HepG2 (cell line): ENCODE measurements around the gene PTRH2. TPM values are rescaled to one million over a fixed set of nuclear protein-coding genes. Genes with fewer than 3 reads are reported as not detected.

Experiments used
- ATAC-seq: fragments of 200-7000 bp; cut with Tn5 transposase; 3 replicates; pipeline ENCODE4 v1.9.1; 2020; ENCODE audit warnings: mild to moderate bottlenecking, moderate library complexity
- BruUV-seq: library from RNA; stranded (reverse); fragments of 400-500 nt; replicated peaks from 2 replicates; lab custom pipeline; 2021; lab: Mats Ljungman, UMichigan
- CTCF ChIA-PET: fragments of 300-600 bp; formaldehyde crosslinking; extraction: SDS; loops from one replicate; lab custom pipeline; 2021; ENCODE audit warnings: low total read pairs, inconsistent platforms, low intra/inter-chr PET ratio; lab: Yijun Ruan, JAX
- POLR2A ChIA-PET: fragments of 350-600 bp; sonication (Branson Sonifier 250); formaldehyde crosslinking; loops from one replicate; lab custom pipeline; 2020; ENCODE audit warnings: antibody characterized with exemption, inconsistent platforms; lab: Yijun Ruan, JAX
- DNase-seq: peaks from one replicate; pipeline ENCODE4 v3.0.0-alpha.2; 2015; ENCODE audit warnings: low spot score
- FAIRE-seq: peaks from 3 replicates; lab custom pipeline; 2011; peaks lifted over from hg19 to GRCh38; lab: Jason Lieb, UNC
- H2AFZ ChIP-seq: one replicate; pipeline ENCODE4 v1.6.1; 2011; ENCODE audit warnings: low read length, inconsistent platforms
- H3K27ac ChIP-seq: fragments of 300-600 bp; 3 replicates; pipeline ENCODE4 v1.8.0; 2011; ENCODE audit warnings: mixed run types, mild to moderate bottlenecking, mixed read lengths, low read length, inconsistent platforms; ENCODE audit not compliant: insufficient read depth; ENCODE audit errors: extremely low read length
- H3K27me3 ChIP-seq, 2 experiments: fragments of 200-600 bp in 1 of 2; 2 replicates in 1 of 2; 3 replicates in 1 of 2; pipeline versions ENCODE4 v1.6.0 to v1.8.0; 2011; ENCODE audit warnings: low read length in 2 of 2, mild to moderate bottlenecking in 2 of 2, moderate library complexity in 2 of 2, inconsistent platforms in 1 of 2; ENCODE audit not compliant: insufficient read depth in 2 of 2, control insufficient read depth in 1 of 2
- H3K36me3 ChIP-seq, 2 experiments: fragments of 200-600 bp in 1 of 2; replicated peaks in 1 of 2; 2 replicates in 1 of 2; 3 replicates in 1 of 2; pipeline versions ENCODE4 v1.5.1 to v1.8.0; 2011; ENCODE audit warnings: low read length in 2 of 2, inconsistent platforms in 1 of 2; ENCODE audit not compliant: insufficient read depth in 2 of 2, control insufficient read depth in 1 of 2
- H3K4me1 ChIP-seq: 2 replicates; pipeline ENCODE4 v1.5.1; 2012; ENCODE audit warnings: low read length, inconsistent platforms; ENCODE audit not compliant: insufficient read depth
- H3K4me2 ChIP-seq: 2 replicates; pipeline ENCODE4 v1.6.0; 2011; ENCODE audit warnings: low read depth, low read length, inconsistent platforms
- H3K4me3 ChIP-seq, 3 experiments: fragments of 200-600 bp in 1 of 3; sonication (generic), shearing (Covaris generic) in 1 of 3; replicated peaks in 1 of 3; 2 replicates each; pipeline ENCODE4 v1.5.1; 2011 to 2016; ENCODE audit warnings: low read length in 3 of 3, inconsistent platforms in 2 of 3, low read depth in 2 of 3, mild to moderate bottlenecking in 2 of 3, control low read depth in 1 of 3, mixed read lengths in 1 of 3; ENCODE audit not compliant: insufficient read depth in 1 of 3
- H3K79me2 ChIP-seq: one replicate; pipeline ENCODE4 v1.6.1; 2011; ENCODE audit warnings: low read length, inconsistent platforms; ENCODE audit not compliant: insufficient read depth
- H3K9ac ChIP-seq: 2 replicates; pipeline ENCODE4 v1.6.0; 2011; ENCODE audit warnings: mild to moderate bottlenecking, low read depth, low read length, inconsistent platforms; ENCODE audit not compliant: insufficient read depth
- H3K9me3 ChIP-seq: 2 replicates; pipeline ENCODE4 v1.5.1; 2012; ENCODE audit warnings: mild to moderate bottlenecking, low read length
- H4K20me1 ChIP-seq: 2 replicates; pipeline ENCODE4 v1.6.0; 2011; ENCODE audit warnings: inconsistent platforms, mild to moderate bottlenecking, low read length, moderate library complexity; ENCODE audit not compliant: insufficient read depth
- BRD4 ChIP-seq: sonication (generic); formaldehyde crosslinking; IDR thresholded peaks from 2 replicates; pipeline ENCODE4 v1.4.0; 2020; ENCODE audit warnings: missing genetic modification reagents
- FLYWCH1 ChIP-seq: sonication (generic); formaldehyde crosslinking; IDR thresholded peaks from 2 replicates; pipeline ENCODE4 v1.8.1; 2023; ENCODE audit warnings: mild to moderate bottlenecking, missing genetic modification reagents
- NFIC ChIP-seq: IDR thresholded peaks from 2 replicates; pipeline ENCODE4 v1.6.1; 2012; ENCODE audit warnings: mild to moderate bottlenecking, low read length, inconsistent platforms
- NONO ChIP-seq, 2 experiments: fragments of 450-650 bp in 1 of 2; sonication (generic) in 1 of 2; formaldehyde crosslinking in 1 of 2; IDR thresholded peaks in 1 of 2; conservative IDR thresholded peaks in 1 of 2; 2 replicates each; pipeline versions ENCODE4 v1.6.1 to v1.8.0; 2017 to 2022; ENCODE audit warnings: mild to moderate bottlenecking in 1 of 2, missing genetic modification reagents in 1 of 2, moderate library complexity in 1 of 2
- SRSF4 ChIP-seq: fragments of 200-400 bp; formaldehyde crosslinking; IDR thresholded peaks from one replicate; pipeline ENCODE4 v1.6.1; 2018; ENCODE audit warnings: mild to moderate bottlenecking, low read depth, low read length, moderate library complexity; ENCODE audit not compliant: poor library complexity, severe bottlenecking
- ZFP62 ChIP-seq: sonication (generic); formaldehyde crosslinking; IDR thresholded peaks from 2 replicates; pipeline ENCODE4 v1.4.0; 2020; ENCODE audit warnings: missing genetic modification reagents
- ZNF143 ChIP-seq: sonication (generic); formaldehyde crosslinking; IDR thresholded peaks from 2 replicates; pipeline ENCODE4 v1.4.0; 2020; ENCODE audit warnings: missing genetic modification reagents
- ZNF24 ChIP-seq: fragments of 450-650 bp; IDR thresholded peaks from 2 replicates; pipeline ENCODE4 v1.6.1; 2017; ENCODE audit warnings: antibody characterized with exemption, mild to moderate bottlenecking
- ZNF503 ChIP-seq: sonication (generic); formaldehyde crosslinking; IDR thresholded peaks from 2 replicates; pipeline ENCODE4 v1.4.0; 2020; ENCODE audit warnings: missing genetic modification reagents
- in situ Hi-C: cut with HindIII; loops from 2 replicates; pipeline ENCODE4 v1.10.0; 2017; ENCODE audit warnings: low pct_unique_long_range_greater_than_20kb; ENCODE audit not compliant: extremely low pct_ligation_motif_present
- intact Hi-C: fragments of 100-400 bp; cut with micrococcal nuclease; formaldehyde crosslinking; loops from one replicate; pipeline ENCODE4 v1.10.0; 2022; ENCODE audit not compliant: unreplicated experiment
- polyA plus RNA-seq, 8 experiments: library from polyadenylated mRNA; depleted of rRNA in 3 of 8; stranded (reverse) in 7 of 8; unstranded in 1 of 8; fragments of >200 nt; fragmentation: Illumina TruSeq in 4 of 8; extraction: Trizol in 4 of 8; gene quantifications; 2 replicates each; pipeline versions ENCODE4 v1.2.1 to v1.2.3, GENCODE V29; 2011 to 2016; ENCODE audit warnings: low read depth in 4 of 8, missing spikeins in 1 of 8, mixed read lengths in 1 of 8; ENCODE audit not compliant: insufficient read depth in 1 of 8
- total RNA-seq, 5 experiments: library from RNA; depleted of rRNA; stranded (reverse); fragments of >200 nt; fragmentation: Illumina TruSeq; extraction: Trizol; gene quantifications; 2 replicates each; pipeline ENCODE4 v1.2.3, GENCODE V29; 2016; ENCODE audit warnings: low read depth in 1 of 5
- TF ChIP-seq, protein P1 (sequence below): sonication (generic); formaldehyde crosslinking; IDR thresholded peaks from 2 replicates; pipeline ENCODE4 v1.5.0; 2020; ENCODE audit warnings: missing genetic modification reagents

Gene PTRH2
- total and polyA plus RNA-seq, 2 of the 13 experiments (the other 11 are each of a cell fraction or from before 2014, with no cell fraction given) = 67.7 to 83.3 TPM

GRCh38 chr17:59711936-59712335 is 4.7 kb upstream of the PTRH2 start:
- intact Hi-C loops (no loop called here), in situ Hi-C loops (no loop called here)
- H3K27me3 ChIP-seq = peaks cover 0 to 5% of the 10 kb centered on the region in 2 experiments; a peak in 1 of 5 replicates
- H3K4me2 ChIP-seq = no peak overlapping the region
- TF ChIP-seq FLYWCH1 (CRISPR knock-in tag) (no peak), NONO (IDR thresholded peaks at IDR 0.05) (no peak), NONO (CRISPR knock-in tag; conservative IDR thresholded peaks at IDR 0.05) (no peak), SRSF4 (no peak), ZNF503 (CRISPR knock-in tag) (no peak), ZNF24 (no peak), ZFP62 (CRISPR knock-in tag) (no peak), NFIC (no peak), ZNF143 (CRISPR knock-in tag) (no peak), BRD4 (CRISPR knock-in tag) (no peak)
- TF ChIP-seq, protein P1, sequence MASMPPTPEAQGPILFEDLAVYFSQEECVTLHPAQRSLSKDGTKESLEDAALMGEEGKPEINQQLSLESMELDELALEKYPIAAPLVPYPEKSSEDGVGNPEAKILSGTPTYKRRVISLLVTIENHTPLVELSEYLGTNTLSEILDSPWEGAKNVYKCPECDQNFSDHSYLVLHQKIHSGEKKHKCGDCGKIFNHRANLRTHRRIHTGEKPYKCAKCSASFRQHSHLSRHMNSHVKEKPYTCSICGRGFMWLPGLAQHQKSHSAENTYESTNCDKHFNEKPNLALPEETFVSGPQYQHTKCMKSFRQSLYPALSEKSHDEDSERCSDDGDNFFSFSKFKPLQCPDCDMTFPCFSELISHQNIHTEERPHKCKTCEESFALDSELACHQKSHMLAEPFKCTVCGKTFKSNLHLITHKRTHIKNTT (CRISPR knock-in tag) = no peak
- no peaks in the 10 kb centered on the region for H3K9me3 ChIP-seq
- H3K79me2 ChIP-seq = peaks cover 94% of the 10 kb centered on the region
- ATAC-seq (no peak), DNase-seq (no peak), FAIRE-seq (no peak)
- H3K9ac ChIP-seq = no peak overlapping the region
- H3K4me3 ChIP-seq = no peak overlapping the region
- peaks cover 72% of the 10 kb centered on the region for H3K4me1 ChIP-seq
- POLR2A ChIA-PET = no interaction called here
- H4K20me1 ChIP-seq = no peaks in the 10 kb centered on the region; the same call in 1 of the 2 replicates
- H2AFZ ChIP-seq = no peak overlapping the region
- CTCF ChIA-PET = no interaction called here
- no peak overlapping the region for H3K27ac ChIP-seq
- no peaks in the 10 kb centered on the region for H3K36me3 ChIP-seq
- no TSS peak for BruUV-seq
